GM18499 (cell line): Measurements from ENCODE around the gene MCM5.
"Not testable (repeated sequence)": the region's sequence is repeated elsewhere in the genome, so short reads cannot be mapped to it uniquely, and the experiment has no call there.

ENCODE experiments used
- ATAC-seq: cut with Tn5 transposase; IDR thresholded peaks from one replicate; pipeline ENCODE4 v1.9.1; 2021; ENCODE audit warnings: moderate number of reproducible peaks; ENCODE audit not compliant: insufficient read depth, unreplicated experiment

Gene MCM5

DNA sequence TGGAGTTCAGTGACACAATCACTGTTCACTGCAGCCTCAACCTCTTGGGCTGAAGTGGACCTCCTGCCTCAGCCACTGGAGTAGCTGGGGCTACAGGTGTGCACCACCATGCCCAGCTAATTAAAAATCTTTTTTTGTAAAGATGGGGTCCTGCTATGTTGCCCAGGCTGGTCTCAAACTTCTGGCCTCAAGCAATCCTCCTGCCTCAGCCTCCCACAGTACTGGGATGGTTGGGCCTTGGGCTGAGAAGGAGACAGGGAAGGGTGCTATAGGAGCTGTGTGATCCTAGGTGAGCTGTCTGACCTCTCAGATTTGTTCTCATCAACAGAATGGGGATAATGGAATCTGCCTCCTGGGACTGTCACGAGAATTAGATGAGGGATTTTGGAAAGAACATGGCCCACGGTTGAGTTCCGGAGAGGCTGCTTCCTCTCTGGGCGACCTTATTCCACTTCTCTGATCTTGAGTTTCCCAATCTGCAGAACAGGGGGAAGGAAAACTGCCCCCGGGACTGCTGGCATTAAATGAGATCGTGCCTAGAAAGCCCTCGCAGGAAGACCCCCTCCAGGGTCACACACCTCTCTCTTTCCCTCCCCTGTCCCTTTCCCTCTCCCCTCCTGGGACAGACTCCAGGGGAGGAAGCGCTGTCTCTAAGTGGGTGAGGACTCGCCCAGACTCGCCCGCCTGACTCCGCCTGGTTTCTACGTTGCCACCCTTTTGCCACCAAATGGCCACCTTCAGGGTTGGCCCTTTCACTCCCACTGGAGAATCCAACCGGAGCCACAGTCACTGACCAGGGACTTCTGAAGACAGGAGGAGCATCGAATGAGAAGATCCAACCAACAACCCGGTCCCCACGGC, 50.1 kb downstream of the MCM5 start:
- no peak for ATAC-seq

DNA sequence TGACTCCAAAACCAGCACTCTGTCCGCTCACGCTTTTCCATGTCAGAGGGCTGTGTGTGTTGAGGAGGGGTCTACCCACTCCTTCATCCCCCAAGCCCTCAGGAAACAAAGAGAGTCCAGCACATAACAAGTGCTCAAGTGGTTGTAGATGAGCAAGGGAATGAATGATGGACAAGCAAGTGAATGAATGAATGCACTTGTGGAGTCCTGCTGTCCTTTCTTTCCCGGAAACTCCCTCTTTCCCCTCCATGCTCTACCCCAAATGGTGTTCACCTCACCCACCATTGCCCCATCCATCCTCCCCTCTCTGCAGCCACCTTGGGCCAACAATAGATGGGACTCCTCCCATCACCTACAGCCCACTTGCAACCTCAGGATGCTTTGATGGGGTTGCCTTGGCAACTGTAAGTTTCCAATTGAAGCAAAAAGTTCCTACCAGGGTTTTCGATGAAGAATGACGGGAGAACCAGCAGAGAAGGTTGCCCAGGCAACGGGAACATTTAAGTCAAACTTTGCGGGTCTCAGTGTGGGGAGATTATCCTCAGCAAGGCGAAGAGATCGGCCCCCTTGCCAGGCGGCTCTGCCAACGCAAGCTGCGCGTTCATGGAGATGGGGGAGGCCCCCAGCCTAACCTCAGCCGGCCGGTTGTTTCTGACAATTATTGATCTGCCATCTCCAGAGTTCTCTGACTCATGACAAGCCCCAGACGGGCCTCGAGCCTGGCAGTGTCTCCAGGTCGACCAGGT, 51.1 kb downstream of the MCM5 start:
- ATAC-seq: no peak

DNA sequence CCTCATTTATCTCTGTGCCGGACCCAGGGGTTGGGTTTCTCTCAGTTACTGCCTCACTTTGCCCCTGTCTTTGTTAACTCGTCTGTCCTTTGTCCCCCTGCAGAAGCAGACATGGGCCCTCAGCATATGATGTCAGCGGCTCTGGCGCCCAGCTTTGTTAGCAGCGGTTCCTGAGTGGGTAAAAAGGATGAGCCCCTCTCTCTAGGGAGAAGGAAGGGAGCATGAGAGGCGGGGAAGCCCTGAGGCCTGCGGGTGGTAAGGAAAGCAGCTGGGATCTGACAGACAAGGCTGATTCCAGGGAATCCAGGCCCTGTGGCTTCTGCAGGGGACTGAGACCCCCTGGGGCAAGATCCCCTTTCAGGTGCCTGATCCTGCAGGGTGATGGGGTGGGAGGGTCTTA, 51.7 kb downstream of the MCM5 start:
- ATAC-seq: no peak

DNA sequence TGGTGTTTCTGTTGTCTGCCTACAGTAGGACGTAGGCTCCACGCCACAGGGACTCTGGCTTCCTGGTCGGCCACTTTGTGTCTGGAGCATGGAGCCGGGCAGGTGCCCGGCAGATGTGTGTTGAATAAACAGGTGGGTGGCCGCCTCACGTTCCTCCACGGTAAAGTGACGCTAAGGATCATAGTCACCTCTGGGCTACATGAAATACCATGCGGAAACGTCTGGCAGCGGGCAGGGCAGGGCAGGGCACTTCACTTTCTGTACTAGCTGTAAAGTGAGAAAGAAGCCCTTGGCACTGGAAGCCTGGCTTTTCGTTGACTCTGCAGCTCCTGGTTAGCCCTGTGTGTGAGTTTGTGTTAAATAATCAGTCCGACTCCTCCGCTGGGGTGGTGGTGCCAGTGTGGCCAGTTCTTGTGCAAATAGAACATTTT, 52.4 kb downstream of the MCM5 start:
- no peak for ATAC-seq

- no peak for ATAC-seq
These were observed 53.1 kb downstream of the MCM5 start for GRCh38 chr22:35452810-35453743.

DNA sequence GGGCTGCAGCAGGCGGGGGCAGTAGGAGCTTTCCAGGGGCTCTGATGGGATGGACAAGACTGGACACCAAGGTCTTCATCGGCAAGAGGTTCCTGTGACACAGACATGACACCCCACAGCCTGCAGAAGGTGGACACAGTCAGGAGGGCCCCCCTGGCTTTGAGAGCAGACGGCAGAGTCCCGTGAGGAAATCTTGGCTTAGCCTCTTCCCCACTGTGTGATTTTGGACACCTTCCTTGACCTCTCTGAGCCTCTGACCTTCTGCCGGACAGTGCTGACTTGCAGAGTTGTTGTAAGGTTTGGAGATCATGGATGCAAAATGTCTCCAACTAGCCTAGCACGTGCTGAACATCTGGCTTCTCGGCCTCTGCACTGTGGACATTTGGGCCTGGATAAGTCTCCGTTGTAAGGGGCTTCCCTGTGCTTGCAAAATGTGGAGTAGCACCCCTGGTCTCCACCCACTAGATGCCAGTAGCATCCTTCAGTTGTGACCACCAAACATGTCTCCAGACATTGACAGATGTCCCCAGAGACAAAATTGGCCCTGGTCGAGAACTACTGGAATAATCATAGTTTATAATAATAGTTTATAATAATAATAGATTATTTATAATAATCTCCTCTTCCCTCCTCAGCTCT, 54.6 kb downstream of the MCM5 start:
- ATAC-seq: no peak

DNA sequence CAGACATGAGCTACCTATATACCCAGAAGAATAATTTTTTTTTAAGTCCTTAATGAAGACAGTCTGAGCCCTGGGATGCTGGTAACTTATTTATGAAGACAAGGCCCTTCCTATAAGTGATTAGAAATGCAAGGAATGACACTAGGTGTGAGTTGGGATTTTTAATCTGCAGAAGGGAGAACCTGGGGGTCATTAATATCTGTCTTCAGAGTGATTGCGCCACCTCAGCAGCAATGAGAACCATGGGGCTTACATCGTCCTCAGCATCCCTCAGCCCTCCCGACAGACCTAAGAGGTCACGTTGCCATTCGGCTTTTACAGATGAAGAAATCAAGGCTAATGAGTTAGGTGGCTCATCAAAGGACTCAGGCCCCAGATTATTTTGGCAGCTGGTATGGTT, 55.6 kb downstream of the MCM5 start:
- ATAC-seq: no peak

- no peak for ATAC-seq
These were observed 56.8 kb downstream of the MCM5 start for GRCh38 chr22:35456757-35457156.

DNA sequence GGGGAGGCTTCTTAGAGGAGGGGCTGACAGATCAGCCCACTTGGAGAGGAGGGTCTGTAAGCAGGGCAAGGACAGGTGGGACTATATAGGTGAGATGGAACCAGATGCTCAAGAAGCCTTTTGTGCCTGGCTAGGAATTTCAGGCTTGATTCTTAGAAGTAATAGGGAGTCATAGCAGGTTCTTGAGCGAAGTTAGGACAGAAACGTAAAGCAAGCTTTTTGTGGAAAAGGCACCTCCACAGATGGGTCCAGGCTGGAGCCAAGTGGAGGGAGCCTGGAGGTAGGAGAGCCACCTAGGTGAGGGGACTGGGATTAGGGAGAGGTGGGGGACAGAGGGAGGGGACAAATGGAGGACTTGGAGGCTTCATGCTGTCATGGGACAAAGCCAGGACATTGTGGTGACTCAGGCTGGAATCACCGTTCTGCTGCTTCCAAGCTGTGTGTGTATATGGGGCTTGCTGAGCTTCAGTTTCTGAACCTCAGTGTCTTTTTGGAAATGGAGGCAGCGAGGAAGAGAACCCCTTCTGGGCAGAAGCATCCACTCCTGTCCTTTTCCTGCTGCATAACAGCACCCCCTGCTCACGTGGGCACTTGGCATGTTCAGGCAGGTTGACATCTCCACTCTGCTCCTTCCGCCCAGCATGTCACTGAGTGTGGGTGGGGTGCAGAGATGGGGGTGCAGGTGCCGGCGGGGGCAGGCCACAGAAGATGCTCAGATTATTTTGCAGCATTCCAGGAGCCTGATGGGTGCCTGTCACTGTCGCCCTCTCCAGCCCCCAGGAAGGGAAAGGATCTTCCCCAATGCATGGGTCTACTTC, 58.0 kb downstream of the MCM5 start:
- ATAC-seq: no peak

- no peak for ATAC-seq
These were observed 58.8 kb downstream of the MCM5 start for GRCh38 chr22:35458547-35459422.

GRCh38 chr22:35459423-35459894, 59.5 kb downstream of the MCM5 start:
- ATAC-seq: no peak

DNA sequence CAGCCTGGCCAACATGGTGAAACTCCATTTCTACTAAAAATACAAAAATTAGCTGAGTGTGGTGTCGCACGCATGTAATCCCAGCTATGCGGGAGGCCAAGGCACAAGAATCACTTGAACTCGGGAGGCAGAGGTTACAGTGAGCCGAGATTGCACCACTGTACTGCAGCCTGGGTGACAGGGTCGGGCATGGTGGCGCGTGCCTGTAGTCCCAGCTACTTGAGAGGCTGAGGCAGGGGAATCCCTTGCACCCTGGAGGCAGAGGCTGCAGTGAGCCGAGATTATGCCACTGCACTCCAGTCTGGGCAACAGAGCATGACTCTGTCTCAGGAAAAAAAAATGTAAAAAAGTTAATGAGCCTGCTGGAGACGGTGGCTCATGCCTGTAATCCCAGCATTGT, 60.0 kb downstream of the MCM5 start:
- ATAC-seq: not testable (repeated sequence)

- no peak for ATAC-seq
These were observed 60.7 kb downstream of the MCM5 start for GRCh38 chr22:35460688-35461087.

DNA sequence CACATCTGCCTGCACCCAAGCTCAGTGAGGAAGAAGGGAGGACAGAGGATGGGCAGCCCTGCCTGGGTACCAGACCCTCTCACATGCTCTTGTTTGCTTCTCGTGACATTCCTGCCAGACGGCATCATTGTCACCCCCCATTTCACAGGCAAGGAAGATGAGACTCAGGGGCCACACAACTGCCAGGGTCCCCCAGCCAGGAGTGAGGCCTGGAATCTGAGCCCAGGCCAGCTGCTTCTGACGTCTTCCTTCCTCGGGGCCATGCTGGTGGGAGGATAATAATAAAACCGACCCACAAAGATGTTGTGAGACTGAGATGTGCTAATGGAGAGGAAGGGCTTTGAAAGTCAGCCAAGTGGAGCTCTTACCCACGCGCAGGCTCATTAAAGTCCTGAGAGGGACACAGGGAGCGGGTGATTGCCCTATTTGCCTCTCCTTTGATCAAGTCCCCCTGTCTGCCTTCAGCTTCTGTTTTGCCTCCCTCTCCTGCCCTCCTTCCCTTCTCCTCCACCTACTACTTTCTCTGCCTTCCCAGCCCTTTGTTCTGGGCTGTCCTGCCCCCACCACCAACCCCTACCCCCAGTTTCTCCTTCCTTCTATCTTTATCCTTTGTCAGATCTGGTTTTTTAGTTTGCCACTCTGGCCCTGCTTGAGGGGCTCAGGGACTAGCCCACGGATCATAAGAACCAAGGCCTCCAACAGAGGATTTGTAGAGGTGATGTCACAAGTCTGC, 62.7 kb downstream of the MCM5 start:
- ATAC-seq: no peak

- ATAC-seq: no peak
These were observed 63.4 kb downstream of the MCM5 start for GRCh38 chr22:35463231-35463933.

GRCh38 chr22:35464399-35464798, 64.5 kb downstream of the MCM5 start:
- ATAC-seq: no peak
